Mesothelial cell of epicardium (in vitro differentiated cells): ENCODE measurements around the gene OPCML. TPM values are rescaled to one million over a fixed set of nuclear protein-coding genes. Genes with fewer than 3 reads are reported as not detected.

Experiments
- DNase-seq, 2 experiments: peaks; one replicate each; pipeline ENCODE4 v3.0.0; 2021; ENCODE audit warnings: low spot score in 2 of 2; ENCODE audit not compliant: unreplicated experiment in 2 of 2
- H3K27ac Mint-ChIP-seq: 2 replicates; pipeline ENCODE4 v1.8.0; 2021; ENCODE audit warnings: mixed read lengths
- H3K27me3 Mint-ChIP-seq: 2 replicates; pipeline ENCODE4 v1.8.0; 2021; ENCODE audit warnings: low read depth, mixed read lengths
- H3K36me3 Mint-ChIP-seq: 2 replicates; pipeline ENCODE4 v1.8.0; 2021; ENCODE audit warnings: mixed read lengths
- H3K4me1 Mint-ChIP-seq: 2 replicates; pipeline ENCODE4 v1.8.0; 2021; ENCODE audit warnings: mixed read lengths
- H3K4me3 Mint-ChIP-seq: 2 replicates; pipeline ENCODE4 v1.8.0; 2021; ENCODE audit warnings: mild to moderate bottlenecking, moderate library complexity, mixed read lengths
- H3K9me3 Mint-ChIP-seq: 2 replicates; pipeline ENCODE4 v1.8.0; 2021; ENCODE audit warnings: mixed read lengths
- CTCF ChIP-seq: fragments of 200-600 bp; sonication (generic); IDR thresholded peaks from one replicate; pipeline ENCODE4 v1.5.0; 2021; ENCODE audit warnings: antibody characterized with exemption; ENCODE audit not compliant: unreplicated experiment
- total RNA-seq: library from RNA; stranded (reverse); gene quantifications from 3 replicates; pipeline ENCODE4 v1.2.1, GENCODE V29; 2021

OPCML gene
- total RNA-seq, 1 donor from 2014 or later, result 3.0 TPM

- Mint-ChIP-seq H3K27me3 (peaks cover 22% of the 10 kb centered on the region), H3K9me3 (peaks cover 15% of the 10 kb centered on the region), H3K4me1 (no peaks in the 10 kb centered on the region), H3K36me3 (no peaks in the 10 kb centered on the region), H3K27ac (no peak overlapping the region), H3K4me3 (no peak overlapping the region)
- no peak for TF ChIP-seq CTCF
- DNase-seq, result no peak
These were observed 226.9 kb downstream of the OPCML start for GRCh38 chr11:133305208-133305956.

GRCh38 chr11:133303262-133303661, 229.0 kb downstream of the OPCML start:
- peaks cover 22% of the 10 kb centered on the region for H3K27me3 Mint-ChIP-seq
- no peak overlapping the region for H3K27ac Mint-ChIP-seq
- TF ChIP-seq CTCF, result no peak
- DNase-seq, result no peak
- no peaks in the 10 kb centered on the region for H3K4me1 Mint-ChIP-seq
- H3K9me3 Mint-ChIP-seq, result peaks cover 9% of the 10 kb centered on the region
- no peaks in the 10 kb centered on the region for H3K36me3 Mint-ChIP-seq
- no peak overlapping the region for H3K4me3 Mint-ChIP-seq

GRCh38 chr11:133302056-133302455, 230.2 kb downstream of the OPCML start:
- H3K4me3 Mint-ChIP-seq, result no peak overlapping the region
- TF ChIP-seq CTCF, result no peak
- H3K27ac Mint-ChIP-seq, result no peak overlapping the region
- H3K4me1 Mint-ChIP-seq, result no peaks in the 10 kb centered on the region
- H3K9me3 Mint-ChIP-seq, result peaks cover 3% of the 10 kb centered on the region
- peaks cover 31% of the 10 kb centered on the region for H3K27me3 Mint-ChIP-seq
- no peaks in the 10 kb centered on the region for H3K36me3 Mint-ChIP-seq
- DNase-seq, result no peak

- Mint-ChIP-seq H3K9me3 (no peaks in the 10 kb centered on the region), H3K4me1 (no peaks in the 10 kb centered on the region), H3K4me3 (no peak overlapping the region), H3K27ac (no peak overlapping the region), H3K27me3 (peaks cover 33% of the 10 kb centered on the region), H3K36me3 (no peaks in the 10 kb centered on the region)
- DNase-seq, result no peak
- TF ChIP-seq CTCF, result no peak
These were observed 231.6 kb downstream of the OPCML start for GRCh38 chr11:133300666-133301065.

- H3K4me3 Mint-ChIP-seq, result no peak overlapping the region
- H3K36me3 Mint-ChIP-seq, result no peaks in the 10 kb centered on the region
- no peak overlapping the region for H3K27ac Mint-ChIP-seq
- H3K9me3 Mint-ChIP-seq, result no peaks in the 10 kb centered on the region
- TF ChIP-seq CTCF, result no peak
- peaks cover 28% of the 10 kb centered on the region for H3K27me3 Mint-ChIP-seq
- H3K4me1 Mint-ChIP-seq, result no peaks in the 10 kb centered on the region
- no peak for DNase-seq
These were observed 240.5 kb downstream of the OPCML start for GRCh38 chr11:133291780-133292179.
